Panc1 (cell line): Measurements from ENCODE around the gene ADAMTS16.

Source experiments
- CTCF ChIP-seq: fragments of 450-650 bp; IDR thresholded peaks from 2 replicates; pipeline ENCODE4 v1.5.1; 2017; ENCODE audit warnings: mild to moderate bottlenecking
- POLR2AphosphoS5 ChIP-seq: IDR thresholded peaks from 2 replicates; pipeline ENCODE4 v1.6.1; 2012; ENCODE audit warnings: mild to moderate bottlenecking, low read depth, low read length, moderate library complexity

DNA sequence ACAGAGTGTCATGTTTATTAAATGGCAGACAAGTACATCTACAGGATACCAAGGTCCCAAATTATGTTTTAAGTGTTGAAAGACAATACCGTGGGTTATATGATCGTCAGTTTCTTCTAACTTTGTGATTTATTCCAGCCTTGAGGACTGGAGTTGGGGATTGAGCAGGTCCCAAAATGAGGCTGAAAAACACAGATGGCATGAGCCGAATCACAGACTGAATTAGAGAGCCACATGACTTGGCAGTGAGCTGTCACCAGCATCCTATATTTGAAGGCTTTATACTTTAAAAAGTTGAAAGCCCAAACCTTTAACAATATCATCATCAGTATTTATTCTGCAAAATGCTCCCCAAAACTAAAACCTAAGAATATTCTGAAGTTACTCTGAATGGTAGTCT is 79.4 kb downstream of the ADAMTS16 start:
- no peak for TF ChIP-seq CTCF
- no peak for TF ChIP-seq POLR2AphosphoS5
